WTC11 (cell line): ENCODE measurements around the gene PLA2G12A. TPM values are rescaled to one million over a fixed set of nuclear protein-coding genes. Genes with fewer than 3 reads are reported as not detected.

Experiments
- ATAC-seq: fragments of 200-7000 bp; cut with Tn5 transposase; 2 replicates; pipeline ENCODE4 v1.10.0; 2021; ENCODE audit warnings: mild to moderate bottlenecking, moderate library complexity
- CTCF ChIA-PET: fragments of 300-600 bp; sonication (Branson Sonifier 250); formaldehyde crosslinking; loops from one replicate; lab custom pipeline; 2021; ENCODE audit warnings: antibody characterized with exemption; lab: Charles Lee
- POLR2A ChIA-PET: fragments of 350-600 bp; sonication (Branson Sonifier 250); formaldehyde crosslinking; loops from one replicate; lab custom pipeline; 2021; ENCODE audit warnings: antibody characterized with exemption; lab: Charles Lee
- DNase-seq: peaks from one replicate; pipeline ENCODE4 v3.0.0; 2021; ENCODE audit warnings: low spot score
- H3K27ac Mint-ChIP-seq: 2 replicates; pipeline ENCODE4 v1.8.0; 2021; ENCODE audit warnings: mixed read lengths
- H3K27me3 Mint-ChIP-seq: 2 replicates; pipeline ENCODE4 v1.8.0; 2021; ENCODE audit warnings: low read depth, mild to moderate bottlenecking, moderate library complexity, mixed read lengths
- H3K36me3 Mint-ChIP-seq: 2 replicates; pipeline ENCODE4 v1.8.0; 2021; ENCODE audit warnings: mixed read lengths
- H3K4me1 Mint-ChIP-seq: 2 replicates; pipeline ENCODE4 v1.8.0; 2022; ENCODE audit warnings: mixed read lengths
- H3K4me3 Mint-ChIP-seq: 2 replicates; pipeline ENCODE4 v1.8.0; 2021; ENCODE audit warnings: mild to moderate bottlenecking, moderate library complexity, mixed read lengths
- H3K9me3 Mint-ChIP-seq: 2 replicates; pipeline ENCODE4 v1.8.0; 2021; ENCODE audit warnings: mixed read lengths
- ATF3 ChIP-seq: sonication (generic); formaldehyde crosslinking; conservative IDR thresholded peaks from 2 replicates; pipeline ENCODE4 v1.8.1; 2022; ENCODE audit warnings: mild to moderate bottlenecking, missing genetic modification reagents
- E2F5 ChIP-seq: sonication (generic); formaldehyde crosslinking; IDR thresholded peaks from 2 replicates; pipeline ENCODE4 v1.8.1; 2022; ENCODE audit warnings: mild to moderate bottlenecking, moderate library complexity, missing genetic modification reagents
- ESRRA ChIP-seq: sonication (generic); formaldehyde crosslinking; IDR thresholded peaks from 2 replicates; pipeline ENCODE4 v1.8.1; 2022; ENCODE audit warnings: mild to moderate bottlenecking, missing genetic modification reagents, borderline replicate concordance
- FOXJ3 ChIP-seq: sonication (generic); formaldehyde crosslinking; IDR thresholded peaks from 2 replicates; pipeline ENCODE4 v1.9.0; 2021; ENCODE audit warnings: missing genetic modification reagents, mild to moderate bottlenecking, borderline replicate concordance
- FOXK1 ChIP-seq: sonication (generic); formaldehyde crosslinking; IDR thresholded peaks from 2 replicates; pipeline ENCODE4 v1.8.0; 2022; ENCODE audit warnings: mild to moderate bottlenecking, moderate library complexity, missing genetic modification reagents
- KAT7 ChIP-seq: sonication (generic); formaldehyde crosslinking; IDR thresholded peaks from 2 replicates; pipeline ENCODE4 v1.8.1; 2023; ENCODE audit warnings: missing genetic modification reagents, mild to moderate bottlenecking, borderline replicate concordance
- MLX ChIP-seq: sonication (generic); formaldehyde crosslinking; IDR thresholded peaks from 2 replicates; pipeline ENCODE4 v1.8.1; 2023; ENCODE audit warnings: mild to moderate bottlenecking, missing genetic modification reagents, moderate library complexity
- NR1H2 ChIP-seq: sonication (generic); formaldehyde crosslinking; IDR thresholded peaks from 2 replicates; pipeline ENCODE4 v1.9.0; 2021; ENCODE audit warnings: mild to moderate bottlenecking, moderate library complexity, missing genetic modification reagents
- TEAD1 ChIP-seq: sonication (generic); formaldehyde crosslinking; IDR thresholded peaks from 2 replicates; pipeline ENCODE4 v1.8.0; 2022; ENCODE audit warnings: mild to moderate bottlenecking, missing genetic modification reagents
- TEAD4 ChIP-seq: sonication (generic); formaldehyde crosslinking; IDR thresholded peaks from 2 replicates; pipeline ENCODE4 v1.8.0; 2022; ENCODE audit warnings: mild to moderate bottlenecking, missing genetic modification reagents
- ZBTB21 ChIP-seq: sonication (generic); formaldehyde crosslinking; IDR thresholded peaks from 2 replicates; pipeline ENCODE4 v1.8.1; 2023; ENCODE audit warnings: mild to moderate bottlenecking, missing genetic modification reagents, borderline replicate concordance
- ZNF219 ChIP-seq: sonication (generic); formaldehyde crosslinking; IDR thresholded peaks from 2 replicates; pipeline ENCODE4 v1.8.0; 2023; ENCODE audit warnings: missing genetic modification reagents, mild to moderate bottlenecking, borderline replicate concordance
- ZNF232 ChIP-seq: sonication (generic); formaldehyde crosslinking; IDR thresholded peaks from 2 replicates; pipeline ENCODE4 v1.8.0; 2022; ENCODE audit warnings: mild to moderate bottlenecking, missing genetic modification reagents
- ZNF263 ChIP-seq: sonication (generic); formaldehyde crosslinking; IDR thresholded peaks from 2 replicates; pipeline ENCODE4 v1.8.1; 2022; ENCODE audit warnings: low read depth, mild to moderate bottlenecking, moderate library complexity, missing genetic modification reagents
- ZNF317 ChIP-seq: sonication (generic); formaldehyde crosslinking; IDR thresholded peaks from 2 replicates; pipeline ENCODE4 v1.8.1; 2023; ENCODE audit warnings: low read depth, mild to moderate bottlenecking, moderate library complexity, missing genetic modification reagents, borderline replicate concordance
- ZNF671 ChIP-seq: fragments of 250-450 bp; sonication (Bioruptor Pico); IDR thresholded peaks from 2 replicates; pipeline ENCODE4 v1.8.0; 2021; ENCODE audit warnings: mild to moderate bottlenecking
- total RNA-seq: library from RNA; stranded (reverse); gene quantifications from 3 replicates; pipeline ENCODE4 v1.2.3, GENCODE V29; 2021
- TF ChIP-seq, protein P1 (sequence below): sonication (generic); formaldehyde crosslinking; IDR thresholded peaks from 2 replicates; pipeline ENCODE4 v1.8.1; 2023; ENCODE audit warnings: mild to moderate bottlenecking, missing genetic modification reagents, moderate library complexity
- TF ChIP-seq, protein P2 (sequence below): sonication (generic); formaldehyde crosslinking; IDR thresholded peaks from 2 replicates; pipeline ENCODE4 v1.8.1; 2023; ENCODE audit warnings: mild to moderate bottlenecking, missing genetic modification reagents
- TF ChIP-seq, protein P3 (sequence below): sonication (generic); formaldehyde crosslinking; IDR thresholded peaks from 2 replicates; pipeline ENCODE4 v1.8.1; 2022; ENCODE audit warnings: missing genetic modification reagents, borderline replicate concordance
- TF ChIP-seq, protein P4 (sequence below): sonication (generic); formaldehyde crosslinking; IDR thresholded peaks from 2 replicates; pipeline ENCODE4 v1.8.1; 2023; ENCODE audit warnings: mild to moderate bottlenecking, missing genetic modification reagents
- TF ChIP-seq, protein P5 (sequence below): fragments of 200-600 bp; IDR thresholded peaks from 2 replicates; pipeline ENCODE4 v1.8.0; 2022; ENCODE audit warnings: antibody characterized with exemption

Gene PLA2G12A
- total RNA-seq, 1 experiment from 2014 or later = 47.3 TPM

DNA sequence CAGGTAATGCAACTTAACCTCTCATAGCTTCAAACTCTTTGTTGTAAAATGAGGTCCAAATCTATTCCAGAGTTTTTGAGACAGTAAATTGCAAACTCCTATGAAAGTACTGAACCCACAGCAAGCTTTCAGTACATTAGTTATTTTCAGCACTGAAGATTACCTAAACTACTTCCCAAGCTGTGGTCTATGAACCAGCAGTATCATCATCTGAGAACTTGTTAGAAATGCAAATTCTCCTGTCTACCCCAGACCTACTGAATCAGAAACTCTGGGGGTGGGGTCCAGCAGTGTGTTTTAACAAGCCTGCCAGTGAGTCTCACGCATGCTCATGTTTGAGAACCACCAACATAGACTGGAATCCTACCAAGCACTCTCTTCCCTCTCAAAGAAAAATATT lies 20.9 kb downstream of the PLA2G12A start (continued):
- TF ChIP-seq ZNF263 (no peak), ZNF671 (CRISPR knock-in tag) (no peak)

GRCh38 chr4:109708435-109708834 lies 21.4 kb downstream of the PLA2G12A start:
- Mint-ChIP-seq H3K36me3 (peaks cover 18% of the 10 kb centered on the region), H3K4me3 (no peak overlapping the region), H3K9me3 (no peaks in the 10 kb centered on the region), H3K4me1 (peaks cover 4% of the 10 kb centered on the region), H3K27me3 (no peaks in the 10 kb centered on the region), H3K27ac (0 out of 2 replicates have a peak overlapping the region, but pooled peaks have one; percentile 68)
- ChIA-PET POLR2A (no interaction called here), CTCF (no interaction called here)
- ATAC-seq = no peak
- TF ChIP-seq TEAD1 (CRISPR knock-in tag) (no peak), ZNF232 (CRISPR knock-in tag) (no peak), FOXJ3 (CRISPR knock-in tag) (no peak), ESRRA (no peak), KAT7 (CRISPR knock-in tag) (no peak), ZBTB21 (no peak), ZNF317 (CRISPR knock-in tag) (no peak), ZNF219 (no peak), FOXK1 (CRISPR knock-in tag) (no peak), NR1H2 (CRISPR knock-in tag) (no peak), TEAD4 (CRISPR knock-in tag) (no peak), E2F5 (CRISPR knock-in tag) (no peak), MLX (CRISPR knock-in tag) (no peak), ATF3 (no peak)
- TF ChIP-seq, protein P1, sequence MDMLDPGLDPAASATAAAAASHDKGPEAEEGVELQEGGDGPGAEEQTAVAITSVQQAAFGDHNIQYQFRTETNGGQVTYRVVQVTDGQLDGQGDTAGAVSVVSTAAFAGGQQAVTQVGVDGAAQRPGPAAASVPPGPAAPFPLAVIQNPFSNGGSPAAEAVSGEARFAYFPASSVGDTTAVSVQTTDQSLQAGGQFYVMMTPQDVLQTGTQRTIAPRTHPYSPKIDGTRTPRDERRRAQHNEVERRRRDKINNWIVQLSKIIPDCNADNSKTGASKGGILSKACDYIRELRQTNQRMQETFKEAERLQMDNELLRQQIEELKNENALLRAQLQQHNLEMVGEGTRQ (CRISPR knock-in tag) = no peak
- TF ChIP-seq, protein P2, sequence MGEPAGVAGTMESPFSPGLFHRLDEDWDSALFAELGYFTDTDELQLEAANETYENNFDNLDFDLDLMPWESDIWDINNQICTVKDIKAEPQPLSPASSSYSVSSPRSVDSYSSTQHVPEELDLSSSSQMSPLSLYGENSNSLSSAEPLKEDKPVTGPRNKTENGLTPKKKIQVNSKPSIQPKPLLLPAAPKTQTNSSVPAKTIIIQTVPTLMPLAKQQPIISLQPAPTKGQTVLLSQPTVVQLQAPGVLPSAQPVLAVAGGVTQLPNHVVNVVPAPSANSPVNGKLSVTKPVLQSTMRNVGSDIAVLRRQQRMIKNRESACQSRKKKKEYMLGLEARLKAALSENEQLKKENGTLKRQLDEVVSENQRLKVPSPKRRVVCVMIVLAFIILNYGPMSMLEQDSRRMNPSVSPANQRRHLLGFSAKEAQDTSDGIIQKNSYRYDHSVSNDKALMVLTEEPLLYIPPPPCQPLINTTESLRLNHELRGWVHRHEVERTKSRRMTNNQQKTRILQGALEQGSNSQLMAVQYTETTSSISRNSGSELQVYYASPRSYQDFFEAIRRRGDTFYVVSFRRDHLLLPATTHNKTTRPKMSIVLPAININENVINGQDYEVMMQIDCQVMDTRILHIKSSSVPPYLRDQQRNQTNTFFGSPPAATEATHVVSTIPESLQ (CRISPR knock-in tag) = no peak
- TF ChIP-seq, protein P3, sequence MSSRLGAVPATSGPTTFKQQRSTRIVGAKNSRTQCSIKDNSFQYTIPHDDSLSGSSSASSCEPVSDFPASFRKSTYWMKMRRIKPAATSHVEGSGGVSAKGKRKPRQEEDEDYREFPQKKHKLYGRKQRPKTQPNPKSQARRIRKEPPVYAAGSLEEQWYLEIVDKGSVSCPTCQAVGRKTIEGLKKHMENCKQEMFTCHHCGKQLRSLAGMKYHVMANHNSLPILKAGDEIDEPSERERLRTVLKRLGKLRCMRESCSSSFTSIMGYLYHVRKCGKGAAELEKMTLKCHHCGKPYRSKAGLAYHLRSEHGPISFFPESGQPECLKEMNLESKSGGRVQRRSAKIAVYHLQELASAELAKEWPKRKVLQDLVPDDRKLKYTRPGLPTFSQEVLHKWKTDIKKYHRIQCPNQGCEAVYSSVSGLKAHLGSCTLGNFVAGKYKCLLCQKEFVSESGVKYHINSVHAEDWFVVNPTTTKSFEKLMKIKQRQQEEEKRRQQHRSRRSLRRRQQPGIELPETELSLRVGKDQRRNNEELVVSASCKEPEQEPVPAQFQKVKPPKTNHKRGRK (CRISPR knock-in tag) = no peak
- TF ChIP-seq, protein P4, sequence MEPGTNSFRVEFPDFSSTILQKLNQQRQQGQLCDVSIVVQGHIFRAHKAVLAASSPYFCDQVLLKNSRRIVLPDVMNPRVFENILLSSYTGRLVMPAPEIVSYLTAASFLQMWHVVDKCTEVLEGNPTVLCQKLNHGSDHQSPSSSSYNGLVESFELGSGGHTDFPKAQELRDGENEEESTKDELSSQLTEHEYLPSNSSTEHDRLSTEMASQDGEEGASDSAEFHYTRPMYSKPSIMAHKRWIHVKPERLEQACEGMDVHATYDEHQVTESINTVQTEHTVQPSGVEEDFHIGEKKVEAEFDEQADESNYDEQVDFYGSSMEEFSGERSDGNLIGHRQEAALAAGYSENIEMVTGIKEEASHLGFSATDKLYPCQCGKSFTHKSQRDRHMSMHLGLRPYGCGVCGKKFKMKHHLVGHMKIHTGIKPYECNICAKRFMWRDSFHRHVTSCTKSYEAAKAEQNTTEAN (CRISPR knock-in tag) = no peak
- TF ChIP-seq, protein P5, sequence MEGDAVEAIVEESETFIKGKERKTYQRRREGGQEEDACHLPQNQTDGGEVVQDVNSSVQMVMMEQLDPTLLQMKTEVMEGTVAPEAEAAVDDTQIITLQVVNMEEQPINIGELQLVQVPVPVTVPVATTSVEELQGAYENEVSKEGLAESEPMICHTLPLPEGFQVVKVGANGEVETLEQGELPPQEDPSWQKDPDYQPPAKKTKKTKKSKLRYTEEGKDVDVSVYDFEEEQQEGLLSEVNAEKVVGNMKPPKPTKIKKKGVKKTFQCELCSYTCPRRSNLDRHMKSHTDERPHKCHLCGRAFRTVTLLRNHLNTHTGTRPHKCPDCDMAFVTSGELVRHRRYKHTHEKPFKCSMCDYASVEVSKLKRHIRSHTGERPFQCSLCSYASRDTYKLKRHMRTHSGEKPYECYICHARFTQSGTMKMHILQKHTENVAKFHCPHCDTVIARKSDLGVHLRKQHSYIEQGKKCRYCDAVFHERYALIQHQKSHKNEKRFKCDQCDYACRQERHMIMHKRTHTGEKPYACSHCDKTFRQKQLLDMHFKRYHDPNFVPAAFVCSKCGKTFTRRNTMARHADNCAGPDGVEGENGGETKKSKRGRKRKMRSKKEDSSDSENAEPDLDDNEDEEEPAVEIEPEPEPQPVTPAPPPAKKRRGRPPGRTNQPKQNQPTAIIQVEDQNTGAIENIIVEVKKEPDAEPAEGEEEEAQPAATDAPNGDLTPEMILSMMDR = no peak
- no peak for DNase-seq
